Measurements from ENCODE around the gene USP8.

DNA sequence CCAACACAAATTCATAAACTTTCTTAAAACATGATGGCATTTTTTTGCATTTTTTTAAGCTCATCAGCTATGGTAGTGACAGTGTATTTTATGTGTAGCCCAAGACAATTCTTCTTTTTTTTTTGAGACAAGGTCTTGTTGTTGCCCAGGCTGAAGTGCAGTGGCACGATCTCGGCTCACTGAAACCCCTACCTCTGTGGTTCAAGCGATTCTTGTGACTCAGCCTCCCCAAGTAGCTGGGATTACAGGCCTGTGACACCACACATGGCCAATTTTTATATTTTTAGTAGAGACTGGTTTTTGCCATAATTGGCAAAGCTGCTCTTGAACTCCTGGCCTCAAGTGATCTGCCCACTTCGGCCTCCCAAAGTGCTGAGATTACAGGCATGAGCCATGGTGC is 139.6 kb downstream of the USP8 start:
- TF ChIP-seq, protein P1, sequence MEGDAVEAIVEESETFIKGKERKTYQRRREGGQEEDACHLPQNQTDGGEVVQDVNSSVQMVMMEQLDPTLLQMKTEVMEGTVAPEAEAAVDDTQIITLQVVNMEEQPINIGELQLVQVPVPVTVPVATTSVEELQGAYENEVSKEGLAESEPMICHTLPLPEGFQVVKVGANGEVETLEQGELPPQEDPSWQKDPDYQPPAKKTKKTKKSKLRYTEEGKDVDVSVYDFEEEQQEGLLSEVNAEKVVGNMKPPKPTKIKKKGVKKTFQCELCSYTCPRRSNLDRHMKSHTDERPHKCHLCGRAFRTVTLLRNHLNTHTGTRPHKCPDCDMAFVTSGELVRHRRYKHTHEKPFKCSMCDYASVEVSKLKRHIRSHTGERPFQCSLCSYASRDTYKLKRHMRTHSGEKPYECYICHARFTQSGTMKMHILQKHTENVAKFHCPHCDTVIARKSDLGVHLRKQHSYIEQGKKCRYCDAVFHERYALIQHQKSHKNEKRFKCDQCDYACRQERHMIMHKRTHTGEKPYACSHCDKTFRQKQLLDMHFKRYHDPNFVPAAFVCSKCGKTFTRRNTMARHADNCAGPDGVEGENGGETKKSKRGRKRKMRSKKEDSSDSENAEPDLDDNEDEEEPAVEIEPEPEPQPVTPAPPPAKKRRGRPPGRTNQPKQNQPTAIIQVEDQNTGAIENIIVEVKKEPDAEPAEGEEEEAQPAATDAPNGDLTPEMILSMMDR (IDR thresholded peaks at IDR 0.05; ENCODE audit: low read depth, low read length), result no peak
- TF ChIP-seq MYC (IDR thresholded peaks at IDR 0.05; ENCODE audit: low read depth, low read length), result no peak
